T-helper 2 cell treated with Interferon-gamma antibody and Interleukin-4, amounts not matched to agents 100 ng/mL and 5 ng/mL, for 36 hours (primary cell): Measurements from ENCODE around the gene ITPKB. TPM values are rescaled to one million over a fixed set of nuclear protein-coding genes. Genes with fewer than 3 reads are reported as not detected.
"Not testable (repeated sequence)": the region's sequence is repeated elsewhere in the genome, so short reads cannot be mapped to it uniquely, and the experiment has no call there.

Experiments
- intact Hi-C: fragments of 100-400 bp; cut with micrococcal nuclease; formaldehyde crosslinking; loops from one replicate; pipeline ENCODE4 v1.15.1; 2023
- total RNA-seq: library from RNA; stranded (reverse); gene quantifications from 2 replicates; pipeline ENCODE4 v1.2.3, GENCODE V29; 2022

The ITPKB gene
- total RNA-seq, 1 donor from 2014 or later: 36.2 TPM

DNA sequence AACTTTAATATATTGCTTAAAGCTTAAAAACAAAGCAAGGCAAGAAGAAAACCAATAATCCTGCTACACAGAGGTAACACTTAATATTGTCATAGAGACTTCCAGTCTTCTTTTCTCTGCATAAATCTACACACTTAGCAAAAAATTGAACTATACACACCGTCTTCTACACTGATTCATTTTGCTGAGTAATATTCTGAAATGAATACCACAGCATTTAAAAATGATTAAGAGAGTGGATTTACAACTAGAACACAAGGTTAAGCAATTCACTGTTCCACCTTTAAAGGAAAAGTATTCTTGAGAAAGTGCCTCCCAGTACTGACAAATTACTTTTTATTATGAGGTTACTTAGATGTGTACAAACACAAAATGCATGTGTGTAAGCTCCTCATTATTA lies 22.2 kb upstream of the ITPKB start:
- intact Hi-C loops: no loop called here

GRCh38 chr1:226754793-226755533 lies 15.9 kb upstream of the ITPKB start:
- intact Hi-C loops: no loop called here

GRCh38 chr1:226754097-226754496 lies 15.0 kb upstream of the ITPKB start:
- intact Hi-C loops: no loop called here

- intact Hi-C loops: no loop called here
These were observed 12.6 kb upstream of the ITPKB start for GRCh38 chr1:226751703-226752102.

DNA sequence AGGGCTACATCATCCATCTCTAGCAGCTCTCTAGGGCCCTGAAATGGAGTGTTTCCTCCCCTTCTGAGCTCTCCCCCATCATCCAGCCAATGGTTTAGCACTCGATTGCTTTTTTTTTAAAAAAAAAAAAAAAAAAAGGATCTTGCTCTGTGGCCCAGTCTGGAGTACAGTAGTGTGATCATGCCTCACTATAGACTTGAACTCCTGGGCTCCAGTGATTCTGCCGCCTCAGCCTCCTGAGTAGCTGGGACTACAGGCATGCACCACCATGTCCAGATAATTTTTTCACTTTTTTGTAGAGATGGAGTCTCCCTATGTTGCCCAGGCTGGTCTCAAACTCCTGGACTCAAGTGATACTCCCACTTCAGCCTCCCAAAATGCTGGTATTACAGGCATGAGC lies 12.1 kb upstream of the ITPKB start:
- intact Hi-C loops: no loop called here

- intact Hi-C loops: no loop called here
These were observed 10.4 kb upstream of the ITPKB start for GRCh38 chr1:226749467-226749866.

DNA sequence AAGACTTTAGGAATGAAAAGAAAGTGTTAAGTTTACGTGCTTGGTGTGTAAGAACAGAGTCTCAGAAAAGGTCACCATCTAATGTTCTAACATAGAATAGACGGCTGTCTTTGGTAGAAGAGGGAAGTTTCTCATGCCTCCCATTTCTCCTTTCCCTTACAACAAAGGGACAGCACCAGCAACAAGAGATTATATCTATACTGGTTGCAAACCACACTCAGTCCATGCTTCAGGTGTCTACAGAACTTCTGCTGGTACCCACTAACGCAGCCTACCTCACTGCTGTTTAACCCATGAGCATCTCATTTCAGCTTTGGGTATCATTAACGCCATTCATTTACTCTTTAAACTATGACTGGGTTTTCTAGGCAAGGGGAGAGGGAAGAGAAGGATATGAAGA lies 9.2 kb upstream of the ITPKB start:
- intact Hi-C loops: no loop called here

- intact Hi-C loops: not testable (repeated sequence)
These were observed 8.6 kb upstream of the ITPKB start for GRCh38 chr1:226747519-226748263.

- intact Hi-C loops: no loop called here
These were observed 4.2 kb upstream of the ITPKB start for GRCh38 chr1:226743259-226743658.

DNA sequence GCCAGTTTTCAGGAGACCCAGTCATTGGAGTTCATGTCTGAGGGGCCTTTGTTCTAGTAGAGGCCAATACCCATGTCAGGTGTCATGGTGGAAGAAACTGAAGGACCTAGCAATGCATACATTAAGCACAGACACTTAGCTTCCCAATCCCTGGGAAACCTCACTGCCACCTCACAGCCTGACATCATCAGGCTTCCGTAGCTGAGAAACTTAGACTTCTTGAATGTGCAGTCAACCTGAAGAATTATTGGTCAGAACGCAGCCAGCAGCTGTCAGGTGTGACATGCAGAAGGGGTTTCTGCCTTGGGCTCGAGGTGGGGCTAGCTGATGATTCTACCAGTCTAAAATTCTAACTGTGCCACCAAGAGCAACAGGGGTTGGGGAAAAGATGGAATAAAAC lies 1.9 kb upstream of the ITPKB start:
- intact Hi-C loops: no loop called here

- intact Hi-C loops: loop anchor here (1.0 to 5.0 kb wide), 12 partner anchors 26 to 742 kb away; partner anchors contain the start of genes PARP1 and SDE2
These were observed 599 bp upstream of the ITPKB start for GRCh38 chr1:226739696-226740065.

DNA sequence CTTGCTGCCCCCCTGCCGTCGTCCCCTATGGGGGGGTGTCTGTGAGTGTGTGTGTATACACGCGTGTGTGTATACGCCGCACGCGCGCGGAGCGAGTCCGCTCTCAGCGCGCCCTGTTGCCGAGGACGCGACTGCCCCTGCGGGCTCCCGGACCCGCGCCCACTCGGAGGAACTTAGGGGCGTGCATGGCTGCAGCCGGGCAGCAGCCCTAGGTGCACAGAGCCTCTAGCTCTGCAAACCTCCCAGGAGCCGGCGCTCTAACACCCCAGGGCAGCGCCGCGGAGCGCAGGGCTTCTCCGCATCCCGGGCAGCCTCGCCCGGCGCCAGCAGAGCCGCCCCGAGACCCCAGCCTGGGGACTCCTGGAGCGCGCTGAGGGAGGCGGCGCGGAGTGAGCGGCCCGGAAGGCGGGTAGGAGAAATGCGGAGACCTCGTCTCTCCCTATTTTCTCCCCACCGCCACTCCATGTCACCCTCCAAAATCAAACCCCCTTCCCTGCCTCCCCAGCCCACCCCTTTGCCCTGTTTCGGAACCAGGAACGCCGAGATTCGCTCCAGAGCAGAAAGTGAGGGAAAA lies 574 bp downstream of the ITPKB start:
- intact Hi-C loops: loop anchor here (2.0 to 5.0 kb wide), 6 partner anchors 60 to 741 kb away; partner anchors contain the start of genes PARP1 and SDE2

- intact Hi-C loops: loop anchor here (2.0 to 5.0 kb wide), 6 partner anchors 61 to 741 kb away; partner anchors contain the start of genes PARP1 and SDE2
These were observed 1.2 kb downstream of the ITPKB start for GRCh38 chr1:226737819-226738420.

- intact Hi-C loops: loop anchor here (5.0 kb wide), 3 partner anchors 145 to 740 kb away; partner anchors contain the start of genes PARP1 and SDE2
These were observed 1.9 kb downstream of the ITPKB start for GRCh38 chr1:226736908-226737818.

DNA sequence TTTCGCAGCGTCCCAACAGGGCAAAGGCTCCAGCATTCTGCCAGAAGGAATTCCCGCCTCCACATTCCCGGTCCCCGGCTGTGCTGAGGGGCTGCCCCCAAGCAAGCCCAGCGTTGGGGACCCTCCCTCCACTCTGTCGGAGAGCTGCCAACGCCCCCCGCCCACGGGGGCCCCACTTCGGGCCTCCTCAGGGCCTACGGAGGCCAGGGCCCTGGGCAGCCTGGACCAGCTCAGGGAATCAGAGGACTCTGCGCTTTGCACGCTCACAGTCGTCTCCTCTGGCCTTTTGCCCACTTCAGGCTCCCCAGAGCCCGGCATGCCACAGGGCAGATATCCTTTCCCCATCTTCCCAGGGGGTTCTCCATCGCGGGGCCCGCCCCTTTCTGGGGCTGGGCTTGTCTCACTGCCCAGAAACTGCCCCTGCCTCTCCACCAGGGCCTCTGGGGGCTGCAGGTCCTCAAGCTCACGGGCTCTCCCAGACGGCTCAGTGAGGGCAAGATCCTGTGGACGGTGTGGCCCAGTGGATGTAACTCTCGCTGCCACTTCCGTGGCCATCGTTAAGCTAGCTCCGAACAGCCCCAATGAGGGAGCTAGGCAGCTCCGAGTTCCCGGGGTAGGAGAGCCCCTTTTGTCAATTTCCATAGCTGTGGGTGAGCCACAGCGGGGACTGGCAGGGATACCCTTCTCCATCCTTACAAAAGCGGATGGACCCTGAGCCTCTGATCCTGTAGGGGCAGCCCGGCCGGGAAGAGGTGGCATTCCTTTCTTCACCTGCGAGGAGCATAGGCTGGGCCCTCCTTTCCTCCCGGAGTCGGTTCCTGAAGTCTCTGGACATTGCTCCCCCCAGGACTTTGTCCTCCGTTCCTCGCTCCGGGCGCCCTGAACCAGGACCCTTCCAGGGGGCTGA lies 2.8 kb downstream of the ITPKB start:
- intact Hi-C loops: loop anchor here (5.0 kb wide), 3 partner anchors 146 to 739 kb away; partner anchors contain the start of genes PARP1 and SDE2

DNA sequence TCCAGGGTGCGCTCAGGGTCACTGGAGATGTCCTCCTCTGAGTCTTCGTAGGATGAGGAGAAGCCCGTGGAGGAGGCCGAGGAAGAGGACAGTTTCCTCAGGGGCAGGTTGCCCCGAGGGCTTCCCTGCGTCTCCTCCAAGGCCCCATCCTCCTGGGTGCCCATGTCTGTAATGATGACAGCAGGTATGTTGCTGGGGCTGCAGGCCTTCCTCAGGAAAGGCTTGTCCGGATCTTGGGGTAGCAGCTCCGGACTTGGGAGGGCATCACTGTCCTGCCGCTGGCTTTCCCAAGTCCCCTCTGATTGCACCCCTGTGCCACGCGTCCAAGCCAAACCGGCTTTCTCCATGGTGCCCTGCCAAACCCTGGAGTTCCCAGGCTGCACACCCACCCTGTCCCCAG lies 3.5 kb downstream of the ITPKB start:
- intact Hi-C loops: loop anchor here (5.0 kb wide), 3 partner anchors 147 to 738 kb away; partner anchors contain the start of genes PARP1 and SDE2

DNA sequence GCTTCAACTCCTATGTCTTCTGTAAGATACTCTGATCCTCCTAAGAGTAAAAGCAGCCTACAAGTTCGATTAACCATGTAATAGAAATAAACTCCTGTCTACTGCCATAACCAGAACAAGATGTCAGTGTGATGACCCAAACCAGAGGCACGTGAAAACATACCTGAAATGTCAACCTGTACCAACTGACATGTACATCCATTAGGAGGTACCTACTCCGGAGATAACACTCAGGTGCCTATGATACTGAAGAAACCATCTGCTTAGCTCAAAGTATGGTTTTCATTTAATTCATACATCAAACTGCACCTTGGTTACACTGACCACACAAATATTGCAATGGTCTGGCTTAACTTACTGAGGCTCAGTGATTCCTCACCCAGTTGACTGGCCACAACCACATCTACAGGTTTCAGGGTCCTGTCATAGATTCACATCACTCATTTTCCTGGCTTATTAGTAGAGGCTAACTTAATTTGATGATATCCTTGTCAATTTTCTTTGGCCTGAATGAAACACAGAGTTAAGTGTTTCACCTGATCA lies 4.4 kb downstream of the ITPKB start:
- intact Hi-C loops: loop anchor here (5.0 kb wide), 3 partner anchors 148 to 737 kb away; partner anchors contain the start of genes PARP1 and SDE2

DNA sequence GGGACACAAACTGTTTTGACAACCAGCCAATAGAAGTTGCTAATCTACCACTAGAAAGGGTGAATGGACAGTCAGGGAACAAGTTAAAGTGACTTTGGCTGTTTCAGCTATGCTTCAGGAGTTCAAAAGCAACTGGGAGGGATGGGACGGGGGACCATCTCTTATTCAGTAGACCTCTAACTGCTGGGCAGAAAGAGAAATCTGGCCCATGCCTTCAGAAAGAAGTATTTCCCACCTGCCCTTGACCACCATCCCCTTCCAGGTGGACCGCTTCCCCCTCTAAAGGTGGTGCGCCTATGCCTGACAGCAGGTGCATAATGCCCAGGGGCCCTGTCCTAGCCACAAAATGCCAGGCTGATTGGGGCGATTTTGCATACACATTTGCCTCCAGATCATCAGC lies 5.2 kb downstream of the ITPKB start:
- intact Hi-C loops: no loop called here

- intact Hi-C loops: no loop called here
These were observed 5.8 kb downstream of the ITPKB start for GRCh38 chr1:226733304-226733703.
